Measurements from ENCODE around the gene INHBE. TPM values are rescaled to one million over a fixed set of nuclear protein-coding genes. Genes with fewer than 3 reads are reported as not detected.

Gene INHBE
- total RNA-seq, 1 experiment from 2014 or later: 10.1 TPM

DNA sequence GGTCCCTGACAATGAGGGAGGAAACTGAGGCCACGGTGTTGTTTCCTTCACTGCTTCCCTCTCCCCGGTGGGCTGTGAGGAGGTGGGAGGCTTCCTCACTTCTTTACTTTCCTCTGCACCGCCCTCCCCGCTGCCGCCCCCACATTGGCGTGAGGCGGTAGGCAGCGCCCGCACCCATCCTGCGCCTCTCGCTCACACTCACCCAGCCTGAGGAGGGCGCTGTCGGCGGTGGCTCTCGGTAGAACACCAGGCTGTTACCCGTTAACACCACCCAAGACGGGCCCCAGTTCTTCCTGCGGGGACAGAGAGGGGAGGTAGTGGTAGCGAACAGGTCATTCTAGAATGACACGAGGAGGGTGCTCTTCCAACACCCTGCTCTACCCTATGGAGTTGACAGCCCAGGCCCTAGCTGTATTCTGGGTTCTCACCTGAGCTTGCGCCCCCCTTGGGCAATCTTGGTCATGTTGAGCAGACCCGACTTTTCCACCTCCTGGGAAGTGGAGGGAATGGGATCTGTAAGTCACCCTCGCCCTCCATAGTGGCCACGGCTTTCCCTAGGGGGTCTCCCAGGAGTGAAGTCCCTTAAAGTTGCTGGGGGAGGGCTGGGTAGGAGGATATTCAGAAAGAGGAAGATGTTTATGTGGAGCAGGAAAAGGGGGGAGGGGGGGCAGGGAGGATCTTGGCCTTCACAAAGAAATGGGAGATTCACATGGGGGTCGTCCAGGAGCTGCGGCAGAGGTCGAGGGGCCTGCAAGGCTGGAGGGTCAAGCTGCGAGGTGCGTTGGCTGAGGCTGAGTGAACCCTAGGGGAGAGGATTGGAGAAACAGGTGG lies 21.3 kb downstream of the INHBE start:
- Histone ChIP-seq H2BK5ac (ENCODE audit: insufficient read length, low read length) (no peak overlapping the region), H3K9me3 (ENCODE audit: control insufficient read depth, low read depth, low read length) (no peaks in the 10 kb centered on the region), H4K8ac (replicated peaks; ENCODE audit: insufficient read length, low read depth, low read length) (no peak overlapping the region), H3K4ac (ENCODE audit: low read depth, low read length) (no peak overlapping the region), H2BK120ac (ENCODE audit: low read depth, low read length, poor library complexity, severe bottlenecking) (no peak overlapping the region), H3K18ac (ENCODE audit: insufficient read length, low read depth, low read length) (no peak overlapping the region), H3K27me3 (ENCODE audit: insufficient read depth, low read length) (peaks cover 37% of the 10 kb centered on the region), H3K79me1 (ENCODE audit: insufficient read depth, low read depth, low read length, poor library complexity, severe bottlenecking) (no peaks in the 10 kb centered on the region), H4K91ac (ENCODE audit: insufficient read length, low read depth, low read length) (no peak overlapping the region), H3K23me2 (ENCODE audit: insufficient read length, low read depth, low read length, poor library complexity, severe bottlenecking) (peaks cover 15% of the 10 kb centered on the region), H3K4me1 (ENCODE audit: insufficient read depth, low read length) (no peaks in the 10 kb centered on the region; the same call in 1 of the 2 replicates), H2AK5ac (ENCODE audit: insufficient read length, low read length) (no peak overlapping the region), H3K23ac (ENCODE audit: insufficient read length, low read depth, low read length) (no peak overlapping the region), H4K5ac (ENCODE audit: insufficient read length, low read depth, low read length) (no peak overlapping the region), H3T11ph (ENCODE audit: low read length) (no peak overlapping the region), H4K20me1 (ENCODE audit: control insufficient read depth, insufficient read depth, insufficient read length) (peaks cover 3% of the 10 kb centered on the region), H2BK12ac (ENCODE audit: insufficient read length, low read depth, low read length) (no peak overlapping the region), H2AFZ (ENCODE audit: low read length) (no peak overlapping the region), H3K79me2 (ENCODE audit: insufficient read depth, low read length) (no peaks in the 10 kb centered on the region), H3K27ac (ENCODE audit: insufficient read length, low read depth, low read length) (no peak overlapping the region), H2BK15ac (ENCODE audit: low read depth, low read length) (no peak overlapping the region), H3K56ac (ENCODE audit: insufficient read length, low read depth, low read length) (no peak overlapping the region), H3K14ac (ENCODE audit: insufficient read depth, low read length) (no peak overlapping the region), H3K9ac (ENCODE audit: extremely low read depth, insufficient read length, low read length) (no peak overlapping the region), H3K4me2 (ENCODE audit: insufficient read depth, insufficient read length, low read length) (peak overlapping the region; percentile 62), H2BK20ac (ENCODE audit: low read depth, low read length, poor library complexity, severe bottlenecking) (no peak overlapping the region)
- DNase-seq: peak; percentile 64
- H3K9me3 Mint-ChIP-seq: no peaks in the 10 kb centered on the region
- H3K4me3 Mint-ChIP-seq: peak overlapping the region; percentile 59 to 80
- WGBS (ENCODE audit: extremely low coverage, insufficient read length, low lambda C conversion rate): no CpG with 5 or more reads among the region's 29 CpGs
- H3K36me3 Mint-ChIP-seq (ENCODE audit: insufficient read depth in 1 of 3, low read depth in 3 of 3): no peaks in the 10 kb centered on the region; a peak in 2 of 7 replicates
- H3K27ac Mint-ChIP-seq: no peak overlapping the region
- TF ChIP-seq, protein P1, sequence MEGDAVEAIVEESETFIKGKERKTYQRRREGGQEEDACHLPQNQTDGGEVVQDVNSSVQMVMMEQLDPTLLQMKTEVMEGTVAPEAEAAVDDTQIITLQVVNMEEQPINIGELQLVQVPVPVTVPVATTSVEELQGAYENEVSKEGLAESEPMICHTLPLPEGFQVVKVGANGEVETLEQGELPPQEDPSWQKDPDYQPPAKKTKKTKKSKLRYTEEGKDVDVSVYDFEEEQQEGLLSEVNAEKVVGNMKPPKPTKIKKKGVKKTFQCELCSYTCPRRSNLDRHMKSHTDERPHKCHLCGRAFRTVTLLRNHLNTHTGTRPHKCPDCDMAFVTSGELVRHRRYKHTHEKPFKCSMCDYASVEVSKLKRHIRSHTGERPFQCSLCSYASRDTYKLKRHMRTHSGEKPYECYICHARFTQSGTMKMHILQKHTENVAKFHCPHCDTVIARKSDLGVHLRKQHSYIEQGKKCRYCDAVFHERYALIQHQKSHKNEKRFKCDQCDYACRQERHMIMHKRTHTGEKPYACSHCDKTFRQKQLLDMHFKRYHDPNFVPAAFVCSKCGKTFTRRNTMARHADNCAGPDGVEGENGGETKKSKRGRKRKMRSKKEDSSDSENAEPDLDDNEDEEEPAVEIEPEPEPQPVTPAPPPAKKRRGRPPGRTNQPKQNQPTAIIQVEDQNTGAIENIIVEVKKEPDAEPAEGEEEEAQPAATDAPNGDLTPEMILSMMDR (conservative IDR thresholded peaks at IDR 0.05): peak; percentile 75
- peaks cover 22% of the 10 kb centered on the region in 2 experiments for H3K4me1 Mint-ChIP-seq
- H3K27me3 Mint-ChIP-seq (ENCODE audit: low read depth): peaks cover 84% of the 10 kb centered on the region

Measured in H9 (cell line).